ENCODE data around the gene PLIN3.
A peak's percentile ranks its signal among the peaks of the same experiment; 100 is the strongest.
"Not testable (repeated sequence)": the region's sequence is repeated elsewhere in the genome, so short reads cannot be mapped to it uniquely, and the experiment has no call there.

Gene PLIN3

DNA sequence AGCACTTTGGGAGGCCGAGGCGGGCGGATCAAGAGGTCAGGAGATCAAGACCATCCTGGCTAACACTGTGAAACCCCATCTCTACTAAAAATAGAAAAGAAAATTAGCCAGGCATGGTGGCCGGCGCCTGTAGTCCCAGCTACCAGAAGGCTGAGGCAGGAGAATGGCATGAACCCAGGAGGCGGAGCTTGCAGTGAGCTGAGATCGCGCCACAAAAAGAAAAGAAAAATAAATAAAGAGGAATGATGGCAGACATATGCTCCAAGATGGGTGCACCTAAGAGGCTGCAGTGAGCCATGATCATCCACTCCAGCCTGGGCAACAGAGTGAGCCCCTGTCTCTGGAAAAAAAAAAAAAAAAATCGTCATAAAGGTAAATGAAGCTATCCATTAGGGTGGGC is 21.5 kb downstream of the PLIN3 start:
- not testable (repeated sequence) for DNase-seq

- DNase-seq = no peak
These were observed 22.9 kb downstream of the PLIN3 start for GRCh38 chr19:4844348-4845179.

GRCh38 chr19:4843647-4843965 is 23.9 kb downstream of the PLIN3 start:
- DNase-seq = no peak

DNA sequence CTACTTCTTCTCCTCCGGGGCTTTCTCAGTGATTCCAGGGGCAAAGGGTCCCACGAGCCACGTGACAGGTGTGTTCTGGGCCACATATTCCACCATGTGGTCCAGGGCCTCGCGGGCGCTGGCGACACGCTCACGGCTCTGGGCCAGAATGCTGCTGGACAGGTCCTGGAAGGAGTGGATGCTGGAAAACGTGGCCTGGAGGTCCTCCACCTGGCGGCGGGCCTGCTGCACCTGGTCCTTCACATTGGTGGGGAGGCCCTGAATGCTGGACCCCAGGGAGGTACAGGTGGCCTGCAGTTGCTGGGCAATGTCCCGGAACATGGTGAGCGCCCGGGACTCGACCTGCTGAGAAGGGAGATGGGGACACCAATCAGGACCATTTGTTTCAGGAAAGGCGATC is 28.3 kb downstream of the PLIN3 start:
- DNase-seq = no peak

DNA sequence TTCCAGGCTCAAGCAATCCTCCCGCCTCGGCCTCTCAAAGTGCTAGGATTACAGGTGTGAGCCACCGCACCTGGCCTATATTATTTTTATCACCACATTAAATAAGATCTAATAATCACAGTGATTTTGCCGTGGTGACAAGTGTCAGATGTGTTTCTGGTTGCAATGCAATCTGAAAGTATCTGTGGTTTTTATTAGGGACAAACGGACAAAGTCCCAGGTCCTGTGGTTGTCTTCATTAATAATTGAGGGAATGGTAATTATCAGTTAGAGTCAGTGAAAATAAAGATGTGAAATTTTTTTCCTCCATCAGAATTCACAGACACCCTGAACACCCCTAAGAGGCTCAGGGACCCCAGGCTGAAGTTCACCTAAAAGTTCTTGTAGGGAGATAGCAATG is 34.7 kb downstream of the PLIN3 start:
- DNase-seq = no peak

DNA sequence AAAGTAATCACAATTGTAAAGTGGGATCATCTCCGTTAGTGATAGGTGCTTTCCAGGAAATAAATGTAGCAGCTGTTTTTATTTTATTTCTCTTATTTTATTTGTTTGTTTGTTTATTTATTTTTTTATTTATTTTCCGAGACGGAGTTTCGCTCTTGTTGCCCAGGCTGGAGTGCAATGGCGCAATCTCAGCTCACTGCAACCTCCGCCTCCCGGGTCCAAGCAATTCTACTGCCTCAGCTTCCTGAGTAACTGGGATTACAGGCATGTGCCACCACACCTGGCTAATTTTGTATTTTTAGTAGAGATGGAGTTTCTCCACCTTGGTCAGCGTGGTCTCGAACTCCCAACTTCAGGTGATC is 35.5 kb downstream of the PLIN3 start:
- not testable (repeated sequence) for DNase-seq

DNA sequence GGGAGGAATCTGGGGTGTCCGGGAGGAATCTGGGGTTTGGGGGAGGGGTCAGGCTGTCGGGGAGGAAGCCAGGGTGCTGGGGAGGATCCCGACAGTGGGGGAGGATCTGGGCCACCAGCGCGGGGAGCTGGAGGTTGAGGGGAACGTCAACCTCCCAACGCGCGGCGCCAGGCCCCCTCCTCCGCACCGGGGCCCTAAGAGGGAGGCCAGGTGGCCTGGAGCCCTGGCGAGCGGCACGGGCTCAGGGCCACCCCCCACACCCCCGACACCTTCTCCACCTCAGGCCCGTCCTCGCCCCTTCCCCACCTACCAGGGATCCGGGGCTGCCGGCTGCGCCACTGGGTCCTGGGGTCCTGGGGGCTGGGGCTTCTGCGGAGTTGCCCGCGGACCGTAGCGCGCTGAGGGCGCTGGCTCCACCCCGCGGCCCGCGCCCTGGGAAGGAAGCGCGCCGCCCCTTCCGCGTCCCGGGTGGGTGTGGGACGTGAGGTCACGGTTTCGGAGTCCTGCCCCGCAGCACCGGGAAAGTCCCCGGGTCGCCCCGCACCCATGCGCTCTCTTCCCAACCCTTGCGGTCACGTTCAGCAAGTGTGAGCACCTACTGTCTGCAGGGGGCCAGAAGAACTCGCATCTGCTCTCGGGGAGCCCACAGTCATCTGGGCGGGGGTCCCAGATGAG is 36.0 kb downstream of the PLIN3 start, which contains the start of gene TICAM1:
Gene TICAM1, minus strand, starts transcription at position 409 of the 675 bp plus-strand sequence. CDS start 13,335 bp downstream, outside the sequence.
- DNase-seq = peak; percentile 94

DNA sequence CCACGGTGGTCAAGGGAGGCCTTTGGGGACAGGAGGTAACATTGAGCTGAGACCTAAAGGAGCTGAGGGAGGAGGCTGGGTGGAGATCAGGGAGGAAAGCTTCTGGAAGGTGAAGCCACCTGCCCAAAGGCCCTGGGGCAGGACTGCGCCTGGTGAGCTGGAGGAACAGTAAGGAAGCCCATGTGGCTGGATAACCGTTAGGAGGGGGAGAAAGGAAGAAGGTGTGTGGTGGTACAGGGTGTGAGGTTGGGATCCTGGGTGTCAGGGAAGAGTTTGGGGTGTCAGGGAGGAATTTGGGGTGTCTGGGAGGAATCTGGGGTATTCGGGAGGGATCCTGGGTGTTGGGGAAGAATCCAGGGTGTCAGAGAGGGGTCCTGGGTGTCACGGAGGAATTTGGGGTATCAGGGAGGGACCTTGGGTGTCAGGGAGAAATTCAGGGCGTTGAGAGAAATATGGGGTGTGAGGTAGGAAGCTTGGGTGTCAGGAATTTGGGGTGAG is 36.6 kb downstream of the PLIN3 start:
- no peak for DNase-seq

DNA sequence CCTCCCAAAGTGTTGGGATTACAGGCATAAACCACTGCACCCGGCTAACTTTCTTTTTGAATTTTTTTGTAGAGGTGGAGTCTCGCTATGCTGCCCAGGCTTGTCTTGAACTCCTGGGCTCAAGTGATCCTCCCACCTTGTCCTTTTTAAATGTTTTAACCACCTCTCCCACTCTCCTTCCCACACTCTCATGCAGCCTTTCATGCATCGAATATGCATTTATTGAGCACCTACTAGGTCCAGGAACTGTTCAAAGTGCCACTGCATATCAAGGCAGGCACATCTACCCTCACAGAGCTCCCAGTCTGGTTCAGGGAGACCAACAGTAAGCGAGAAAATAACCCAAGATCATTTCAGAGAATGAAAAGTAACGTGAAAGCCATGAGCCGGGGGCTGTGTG is 37.1 kb downstream of the PLIN3 start:
- DNase-seq = no peak

- no peak for DNase-seq
These were observed 38.3 kb downstream of the PLIN3 start for GRCh38 chr19:4829001-4829712.

GRCh38 chr19:4823577-4823976 is 43.9 kb downstream of the PLIN3 start:
- no peak for DNase-seq

DNA sequence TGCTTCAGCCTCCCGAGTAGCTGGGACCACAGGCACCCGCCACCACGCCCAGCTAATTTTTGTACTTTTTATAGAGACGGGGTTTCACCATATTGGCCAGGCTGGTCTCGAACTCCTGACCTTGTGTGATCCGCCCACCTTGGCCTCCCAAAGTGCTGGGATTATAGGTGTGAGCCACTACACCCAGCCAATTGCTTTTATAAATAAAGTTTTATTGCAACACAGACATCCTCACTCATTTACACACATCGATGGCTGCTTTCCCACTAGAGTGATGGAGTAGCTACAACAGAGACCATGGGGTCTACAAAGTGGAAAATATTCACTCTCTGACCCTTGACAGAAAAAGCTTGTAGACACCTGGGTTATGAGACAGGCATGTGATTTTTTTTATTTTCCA is 45.1 kb downstream of the PLIN3 start:
- DNase-seq = not testable (repeated sequence)

GRCh38 chr19:4821265-4821664 is 46.2 kb downstream of the PLIN3 start:
- DNase-seq = no peak

DNA sequence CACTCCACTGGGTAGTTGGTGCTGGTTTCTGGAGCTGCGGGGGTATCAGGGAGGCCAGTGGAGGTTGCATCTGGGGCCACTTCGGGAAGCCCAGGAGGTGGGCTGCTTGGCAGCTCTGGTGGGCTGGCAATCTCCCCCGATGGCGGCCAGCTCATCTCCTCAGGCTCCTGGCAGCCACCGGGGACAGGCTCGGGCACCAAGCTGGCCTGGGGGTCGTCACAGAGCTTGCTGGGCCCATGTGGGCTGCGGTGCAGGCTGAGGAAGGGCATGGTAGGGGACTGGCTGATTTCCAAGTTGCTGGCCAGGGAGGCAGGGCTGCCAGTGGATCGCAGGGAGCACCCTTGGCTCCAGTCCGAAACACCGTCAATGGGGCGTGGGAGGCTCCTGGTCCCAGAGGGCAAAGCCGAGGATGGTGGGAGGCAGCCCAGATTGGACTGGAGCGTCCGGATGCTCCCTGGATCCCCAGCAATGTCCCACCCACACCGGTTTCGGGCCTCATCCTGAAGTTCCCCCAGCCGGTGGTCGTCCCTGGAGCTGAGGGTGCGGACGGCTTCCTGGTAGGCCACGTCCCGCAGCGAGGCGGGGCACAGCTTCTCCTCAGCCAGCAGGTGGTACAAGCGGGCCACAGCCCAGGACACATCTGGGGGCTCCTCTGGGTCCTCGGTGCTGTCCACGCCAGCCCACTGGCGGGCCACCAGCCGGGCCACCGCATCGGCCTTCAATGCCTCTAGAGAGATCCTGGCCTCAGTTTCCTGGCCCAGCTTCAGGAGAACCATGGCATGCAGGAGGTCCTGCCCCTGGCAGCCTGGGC is 49.8 kb downstream of the PLIN3 start:
- DNase-seq = no peak

- DNase-seq = no peak
These were observed 50.6 kb downstream of the PLIN3 start for GRCh38 chr19:4816950-4817278.

- DNase-seq = no peak
These were observed 51.1 kb downstream of the PLIN3 start for GRCh38 chr19:4816202-4816949.

DNA sequence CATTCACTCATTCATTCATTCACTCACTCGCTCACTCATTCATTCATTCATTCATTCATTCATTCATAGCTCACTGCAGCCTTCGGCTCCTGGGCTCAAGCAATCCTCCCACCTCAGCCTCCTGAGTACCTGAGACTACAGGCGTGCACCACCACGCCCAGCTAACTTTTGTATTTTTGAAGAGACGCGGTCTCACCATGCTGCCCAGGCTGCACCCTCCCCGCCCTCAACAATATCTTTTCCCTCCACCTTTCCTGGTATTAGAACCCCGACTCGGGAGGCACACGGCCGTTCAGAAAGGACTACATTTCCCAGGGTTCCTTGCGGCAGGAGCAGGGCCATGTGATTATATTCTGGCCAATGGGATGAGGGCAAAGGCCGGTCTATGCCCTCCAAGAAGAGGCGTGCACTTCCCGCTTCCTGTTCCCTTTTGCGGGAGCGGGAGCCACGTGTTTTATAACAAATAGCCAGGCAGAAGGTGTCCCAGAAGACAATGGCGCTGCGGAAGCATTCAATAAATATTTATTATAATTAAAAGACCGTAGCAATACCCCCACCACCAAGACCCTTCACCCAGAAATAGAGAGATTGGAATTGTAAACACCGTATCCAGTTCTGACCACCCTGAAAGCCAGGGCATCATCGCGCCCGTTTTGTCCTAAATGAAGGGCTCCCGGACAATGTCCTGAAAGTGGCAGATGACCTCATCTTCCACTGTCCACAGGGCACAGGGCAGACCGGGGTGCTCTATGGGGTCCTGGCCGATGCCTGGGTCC is 51.9 kb downstream of the PLIN3 start:
- DNase-seq = peak; percentile 89

DNA sequence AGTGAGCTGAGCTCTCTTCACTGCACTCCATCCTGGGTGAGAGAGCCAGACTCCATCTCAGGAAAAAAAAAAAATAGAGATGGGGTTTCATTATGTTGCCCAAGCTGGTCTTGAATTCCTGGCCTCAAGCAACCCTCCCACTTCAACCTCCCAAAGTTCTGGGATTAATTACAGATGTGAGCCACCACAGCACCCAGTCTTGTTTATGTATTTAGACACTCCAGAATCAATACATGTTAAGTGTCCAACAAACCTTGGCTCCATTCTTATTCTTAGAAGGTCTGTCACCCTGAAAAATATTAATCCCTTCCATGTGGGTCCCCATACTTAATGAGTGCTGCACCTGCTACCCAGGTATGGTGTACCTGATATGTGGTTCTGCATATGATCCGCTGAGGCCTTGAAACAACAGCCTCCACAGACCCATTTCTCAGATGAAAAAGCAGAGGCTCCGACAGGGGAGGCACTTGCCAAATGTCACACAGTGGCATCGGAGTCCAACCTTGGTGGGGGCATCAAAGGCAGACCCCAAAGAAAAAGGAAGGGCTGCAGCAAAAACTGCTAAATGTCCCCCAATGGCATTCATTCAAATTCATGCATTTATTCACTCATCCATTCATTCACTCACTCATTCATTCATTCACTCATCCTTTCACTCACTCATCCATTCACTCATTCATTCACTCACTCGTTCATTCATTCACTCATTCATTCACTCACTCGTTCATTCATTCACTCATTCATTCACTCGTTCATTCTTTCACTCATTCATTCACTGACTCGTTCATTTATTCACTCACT is 52.6 kb downstream of the PLIN3 start:
- no peak for DNase-seq

- peak; percentile 96 for DNase-seq
These were observed 55.9 kb downstream of the PLIN3 start for GRCh38 chr19:4811328-4812131.

GRCh38 chr19:4807188-4807587 is 60.3 kb downstream of the PLIN3 start:
- DNase-seq = no peak
